AG09309 (cell line): ENCODE data around the gene PLCB4.

ENCODE experiments used
- DNase-seq: peaks from one replicate; pipeline ENCODE4 v3.0.0-alpha.2; 2010; ENCODE audit warnings: low read depth
- H3K4me3 ChIP-seq: 2 replicates; pipeline ENCODE4 v1.5.1; 2011; ENCODE audit warnings: mild to moderate bottlenecking, low read depth, low read length, moderate library complexity; ENCODE audit not compliant: control insufficient read depth
- CTCF ChIP-seq: IDR thresholded peaks from 2 replicates; pipeline ENCODE4 v1.5.1; 2011; ENCODE audit warnings: mild to moderate bottlenecking, low read depth, low read length, inconsistent platforms; ENCODE audit not compliant: insufficient read depth, control insufficient read depth; ENCODE audit errors: missing control alignments

The PLCB4 gene

GRCh38 chr20:9156529-9157280 is 87.8 kb downstream of the PLCB4 start:
- DNase-seq = no peak
- no peak for TF ChIP-seq CTCF
- H3K4me3 ChIP-seq = no peak overlapping the region

- H3K4me3 ChIP-seq = no peak overlapping the region
- no peak for TF ChIP-seq CTCF
- no peak for DNase-seq
Measured at GRCh38 chr20:9160331-9160730, 91.4 kb downstream of the PLCB4 start.

- H3K4me3 ChIP-seq = no peak overlapping the region
- TF ChIP-seq CTCF = no peak
- DNase-seq = peak; percentile 31
Measured at GRCh38 chr20:9160757-9161156, 91.9 kb downstream of the PLCB4 start.

GRCh38 chr20:9161311-9161710 is 92.4 kb downstream of the PLCB4 start:
- TF ChIP-seq CTCF = no peak
- DNase-seq = no peak
- no peak overlapping the region for H3K4me3 ChIP-seq

GRCh38 chr20:9163251-9163650 is 94.4 kb downstream of the PLCB4 start:
- H3K4me3 ChIP-seq = no peak overlapping the region
- no peak for DNase-seq
- no peak for TF ChIP-seq CTCF

GRCh38 chr20:9163995-9164394 is 95.1 kb downstream of the PLCB4 start:
- no peak overlapping the region for H3K4me3 ChIP-seq
- TF ChIP-seq CTCF = no peak
- DNase-seq = no peak
